ENCODE data around the gene RAD51AP2. TPM values are rescaled to one million over a fixed set of nuclear protein-coding genes. Genes with fewer than 3 reads are reported as not detected.

RAD51AP2 gene
- total RNA-seq, 1 experiment from 2014 or later: not detected

DNA sequence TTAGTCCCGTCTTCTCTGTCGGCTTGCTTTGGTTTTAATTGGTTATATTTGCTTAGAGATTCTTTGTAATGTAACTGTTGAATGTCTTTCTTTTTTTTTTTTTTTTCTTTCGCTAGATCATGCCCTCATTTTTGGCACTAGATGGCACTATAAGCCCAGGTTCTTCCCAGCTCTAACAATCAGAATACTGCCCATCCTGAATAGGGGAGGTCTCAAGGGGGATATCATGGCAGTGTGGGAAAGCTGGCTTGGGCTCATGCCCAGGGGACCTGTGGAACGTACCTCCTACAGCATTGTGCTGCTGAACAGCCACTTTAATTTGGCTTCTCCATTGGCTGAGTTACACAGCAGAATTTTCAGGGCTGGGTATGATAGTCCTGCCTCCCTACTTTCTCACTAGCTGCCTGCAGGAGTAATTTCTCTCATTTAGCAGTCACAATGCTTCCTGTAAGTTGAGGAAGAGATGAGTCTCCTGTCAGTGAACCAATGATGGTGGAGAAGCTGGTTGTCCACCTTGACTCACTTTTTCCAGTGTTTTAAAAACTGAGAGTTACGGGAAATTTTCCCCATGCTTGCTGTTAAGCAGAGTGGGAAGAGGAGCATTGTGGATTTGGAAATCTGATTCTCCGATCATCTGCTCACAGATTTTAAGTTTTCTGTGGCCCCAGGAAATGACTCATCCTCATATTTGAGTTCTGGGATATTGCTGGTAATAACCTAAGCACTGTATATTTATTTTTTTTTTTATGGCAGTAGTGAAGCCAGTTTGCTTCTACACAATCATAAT, 47.2 kb downstream of the RAD51AP2 start:
- peak; percentile 59 for DNase-seq (ENCODE audit: low read depth)

DNA sequence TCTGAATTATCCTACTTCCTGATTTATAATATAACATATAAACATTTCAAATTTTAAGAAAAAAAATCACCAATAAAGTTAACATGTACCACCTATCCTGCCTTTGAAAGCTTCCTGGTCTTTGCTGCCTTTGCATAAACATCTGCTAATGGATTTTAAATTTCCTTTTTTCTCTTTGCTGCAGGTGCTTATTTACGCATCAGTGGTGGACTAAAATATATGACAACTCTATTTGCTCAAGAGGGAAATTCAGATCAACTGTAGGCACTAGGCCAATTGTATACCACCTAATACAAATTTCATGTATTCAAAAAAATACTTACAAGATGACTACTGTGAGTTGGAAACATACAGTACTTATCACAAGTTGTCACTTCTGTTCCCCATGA, 57.2 kb downstream of the RAD51AP2 start:
- DNase-seq (ENCODE audit: low read depth): no peak

Other genes starting within 250 kb of the RAD51AP2 start
- 0.94 and 2.2 TPM in 2 replicates for gene VSNL1, start 22.3 kb upstream of the RAD51AP2 start, total RNA-seq (2014; rRNA removed; shearing (Covaris generic))
- gene SMC6, start 235.4 kb upstream of the RAD51AP2 start, total RNA-seq (2014; rRNA removed; shearing (Covaris generic)): 12.5 and 12.9 TPM in 2 replicates
- 7.1 and 11.3 TPM in 2 replicates for gene GEN1, start 235.7 kb upstream of the RAD51AP2 start, total RNA-seq (2014; rRNA removed; shearing (Covaris generic))